Stimulated activated CD4-positive, alpha-beta T cell treated with anti-CD3 and anti-CD28 coated beads, Interleukin-2, amount 100 ng/mL, for 24 hours (primary cell): ENCODE measurements around the gene ELP2.
"Not testable (repeated sequence)": the region's sequence is repeated elsewhere in the genome, so short reads cannot be mapped to it uniquely, and the experiment has no call there.

Source experiments
- DNase-seq, 2 donors: peaks; one replicate each; pipeline ENCODE4 v3.0.0-alpha.2; 2020

The ELP2 gene

GRCh38 chr18:36129300-36130038 is at the start of gene ELP2, which contains the start of gene SLC39A6:
Gene ELP2 (plus strand): TSS chr18:36129899. CDS start chr18:36129934, 35 bp downstream.
Gene SLC39A6 (minus strand): TSS chr18:36129340. CDS start chr18:36127007, 2,333 bp downstream.
- peak; percentile 95 for DNase-seq

GRCh38 chr18:36081118-36081517 is 48.6 kb upstream of the ELP2 start:
- not testable (repeated sequence) for DNase-seq

GRCh38 chr18:36083729-36084128 is 46.0 kb upstream of the ELP2 start:
- DNase-seq: no peak

- no peak for DNase-seq
These were observed 44.5 kb upstream of the ELP2 start for GRCh38 chr18:36085195-36085594.

- no peak for DNase-seq
These were observed 43.5 kb upstream of the ELP2 start for GRCh38 chr18:36086186-36086585.

- DNase-seq: no peak
These were observed 41.4 kb upstream of the ELP2 start for GRCh38 chr18:36088256-36088655.

- DNase-seq: no peak
These were observed 40.7 kb upstream of the ELP2 start for GRCh38 chr18:36089001-36089400.

GRCh38 chr18:36092116-36092515 is 37.6 kb upstream of the ELP2 start:
- DNase-seq: not testable (repeated sequence)

- no peak for DNase-seq
These were observed 35.3 kb upstream of the ELP2 start for GRCh38 chr18:36094431-36094830.

- DNase-seq: no peak
These were observed 33.7 kb upstream of the ELP2 start for GRCh38 chr18:36095936-36096519.

GRCh38 chr18:36096955-36097354 is 32.7 kb upstream of the ELP2 start:
- no peak for DNase-seq

GRCh38 chr18:36099311-36099710 is 30.4 kb upstream of the ELP2 start:
- no peak for DNase-seq

GRCh38 chr18:36101943-36102342 is 27.8 kb upstream of the ELP2 start:
- DNase-seq: no peak

- no peak for DNase-seq
These were observed 24.9 kb upstream of the ELP2 start for GRCh38 chr18:36104749-36105148.

GRCh38 chr18:36107477-36107876 is 22.2 kb upstream of the ELP2 start:
- no peak for DNase-seq

GRCh38 chr18:36108196-36108595 is 21.5 kb upstream of the ELP2 start:
- DNase-seq: no peak

- DNase-seq: no peak
These were observed 21.1 kb upstream of the ELP2 start for GRCh38 chr18:36108601-36109000.

GRCh38 chr18:36109737-36110136 is 20.0 kb upstream of the ELP2 start:
- no peak for DNase-seq

- DNase-seq: no peak
These were observed 17.4 kb upstream of the ELP2 start for GRCh38 chr18:36112302-36112701.

- DNase-seq: no peak
These were observed 15.4 kb upstream of the ELP2 start for GRCh38 chr18:36114251-36114650.

- no peak for DNase-seq
These were observed 15.0 kb upstream of the ELP2 start for GRCh38 chr18:36114738-36115137.

GRCh38 chr18:36116771-36117170 is 12.9 kb upstream of the ELP2 start:
- DNase-seq: not testable (repeated sequence)

- no peak for DNase-seq
These were observed 9.4 kb upstream of the ELP2 start for GRCh38 chr18:36120297-36120696.

- DNase-seq: no peak
These were observed 4.9 kb upstream of the ELP2 start for GRCh38 chr18:36124841-36125240.

- no peak for DNase-seq
These were observed 3.0 kb upstream of the ELP2 start for GRCh38 chr18:36126668-36127067.
